ENCODE measurements around the gene EME2.

The EME2 gene

DNA sequence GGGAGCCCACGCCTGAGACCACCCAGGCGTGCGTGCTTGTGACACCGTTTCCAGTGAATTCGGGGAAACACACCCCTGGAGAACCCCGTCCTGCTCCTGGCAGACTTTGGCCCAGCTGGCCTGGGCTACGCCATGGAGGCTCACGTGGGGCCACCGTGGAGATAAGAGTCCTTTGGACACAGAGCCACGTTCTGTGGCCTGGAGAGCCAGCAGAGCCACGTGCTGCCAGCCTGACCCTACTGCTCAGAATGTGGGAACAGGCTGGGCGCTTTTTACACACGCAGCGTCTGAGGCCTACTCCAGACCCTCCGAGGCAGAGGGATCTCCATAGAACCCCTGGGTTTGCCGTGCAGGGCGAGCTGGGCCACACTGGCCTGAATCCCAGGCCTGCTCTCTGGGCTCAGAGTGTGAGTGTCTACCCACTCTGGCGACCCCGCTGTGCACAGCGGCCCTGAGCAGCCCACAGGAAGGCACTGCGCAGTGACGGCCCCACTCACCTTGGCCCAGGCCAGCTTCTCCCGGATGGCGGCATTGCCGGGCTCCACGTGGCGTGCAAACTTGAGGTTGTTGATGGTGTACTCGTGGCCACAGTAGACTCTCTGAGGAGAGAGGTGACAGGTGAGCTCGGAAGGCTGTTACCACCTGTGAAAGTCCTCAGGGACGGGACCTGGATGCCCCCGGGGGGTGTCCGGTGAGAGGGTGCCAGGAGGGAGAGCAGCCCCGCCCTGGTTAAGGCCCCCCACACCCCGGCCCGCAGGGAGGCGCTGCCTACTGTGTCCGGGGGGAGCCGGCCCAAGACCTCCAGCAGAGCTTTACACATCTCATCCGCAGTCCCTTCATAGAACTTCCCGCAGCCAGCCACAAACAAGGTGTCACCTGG, 44.0 kb downstream of the EME2 start:
- no peak for DNase-seq (ENCODE audit: insufficient read length, low spot score)
- FAIRE-seq, result no peak

DNA sequence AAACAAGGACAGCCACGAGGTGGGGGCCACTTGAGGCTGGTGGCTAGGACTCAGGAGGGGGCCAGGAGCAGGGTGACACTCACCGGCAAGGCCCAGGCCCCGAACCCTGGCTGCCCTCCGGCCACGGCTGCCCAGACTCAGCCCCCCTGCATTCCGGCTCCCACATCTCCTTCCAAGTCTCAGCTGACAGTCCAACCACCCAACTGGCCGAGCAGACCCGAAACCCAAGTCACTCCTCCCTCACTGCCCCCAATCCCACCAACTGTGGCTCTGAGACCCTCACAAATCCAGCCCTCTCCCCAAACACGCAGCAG, 44.6 kb downstream of the EME2 start:
- FAIRE-seq (no peak), DNase-seq (ENCODE audit: insufficient read length, low spot score) (no peak)

- DNase-seq (ENCODE audit: insufficient read length, low spot score) (no peak), FAIRE-seq (no peak)
These were observed 45.1 kb downstream of the EME2 start for GRCh38 chr16:1817716-1818115.

DNA sequence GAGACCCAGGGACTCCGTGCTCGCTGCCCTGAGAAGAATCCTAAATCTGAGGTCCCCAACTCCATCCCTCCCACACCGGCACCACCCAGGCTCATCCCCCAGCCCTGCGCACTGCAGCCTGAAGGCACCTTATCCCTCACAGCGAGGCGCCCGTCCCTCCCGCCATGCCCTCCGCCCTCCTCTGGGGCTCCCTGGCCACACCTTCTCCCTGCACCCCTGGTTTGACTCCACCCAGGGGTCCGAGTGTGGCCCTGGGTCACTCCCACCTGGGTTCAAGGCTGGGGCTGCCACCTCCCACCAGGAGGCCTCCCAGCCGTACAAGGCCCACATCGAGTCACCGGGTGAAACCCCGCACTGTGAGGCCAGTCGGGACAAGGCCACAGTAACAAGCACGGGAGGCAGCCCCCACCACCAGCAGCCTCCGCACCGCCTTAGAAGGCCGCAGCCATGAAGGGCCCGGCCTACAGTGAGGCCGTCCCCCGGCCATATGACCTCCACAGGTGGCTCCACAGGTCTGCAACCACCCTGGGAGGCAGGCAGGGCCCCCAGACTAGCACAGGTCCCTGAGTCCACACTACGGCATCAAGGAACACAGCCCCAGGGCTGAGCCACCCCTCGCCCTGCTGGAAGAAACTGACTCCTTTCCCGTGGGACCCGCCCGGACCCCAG, 45.7 kb downstream of the EME2 start:
- no peak for DNase-seq (ENCODE audit: insufficient read length, low spot score)

DNA sequence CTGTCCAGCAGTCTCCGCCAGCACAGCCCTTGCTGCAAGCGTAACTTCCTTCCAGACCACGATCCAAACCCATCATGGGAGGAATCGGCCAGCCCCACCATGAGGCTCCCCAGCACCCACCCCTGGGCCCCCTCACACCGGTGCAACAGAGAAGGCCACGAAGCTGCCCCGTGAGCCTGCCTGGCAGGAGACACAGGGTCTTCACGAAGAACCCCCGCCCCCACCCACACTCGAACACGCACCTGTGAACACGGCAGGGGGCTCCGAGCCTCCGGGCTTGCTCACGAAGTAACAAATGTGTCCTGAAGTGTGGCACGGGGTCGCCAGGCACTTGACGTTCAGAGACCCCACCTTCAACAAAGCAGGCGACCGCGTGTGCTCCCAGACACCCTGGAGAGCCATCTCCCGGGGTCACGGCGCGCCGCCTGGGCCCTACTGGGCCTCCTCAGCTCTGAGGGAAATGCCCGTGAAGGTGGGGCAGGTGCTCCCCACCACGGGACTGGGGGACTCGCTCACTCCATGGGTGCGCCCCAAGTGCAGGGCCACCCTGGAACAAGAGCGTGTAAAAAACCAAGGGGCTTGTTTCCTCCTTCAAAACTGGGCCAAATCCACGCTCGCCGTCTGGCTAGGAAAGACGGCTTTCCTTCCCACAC, 46.4 kb downstream of the EME2 start:
- DNase-seq (ENCODE audit: insufficient read length, low spot score) (no peak), FAIRE-seq (no peak)

More for the DNA sequence above, 45.7 kb downstream of the EME2 start:
- no peak for FAIRE-seq

GRCh38 chr16:1819611-1820010, 47.0 kb downstream of the EME2 start:
- DNase-seq (ENCODE audit: insufficient read length, low spot score) (no peak), FAIRE-seq (no peak)

- FAIRE-seq (no peak), DNase-seq (ENCODE audit: insufficient read length, low spot score) (no peak)
These were observed 47.7 kb downstream of the EME2 start for GRCh38 chr16:1820096-1820945.

GRCh38 chr16:1820946-1821290, 48.3 kb downstream of the EME2 start:
- DNase-seq (ENCODE audit: insufficient read length, low spot score) (no peak), FAIRE-seq (no peak)

DNA sequence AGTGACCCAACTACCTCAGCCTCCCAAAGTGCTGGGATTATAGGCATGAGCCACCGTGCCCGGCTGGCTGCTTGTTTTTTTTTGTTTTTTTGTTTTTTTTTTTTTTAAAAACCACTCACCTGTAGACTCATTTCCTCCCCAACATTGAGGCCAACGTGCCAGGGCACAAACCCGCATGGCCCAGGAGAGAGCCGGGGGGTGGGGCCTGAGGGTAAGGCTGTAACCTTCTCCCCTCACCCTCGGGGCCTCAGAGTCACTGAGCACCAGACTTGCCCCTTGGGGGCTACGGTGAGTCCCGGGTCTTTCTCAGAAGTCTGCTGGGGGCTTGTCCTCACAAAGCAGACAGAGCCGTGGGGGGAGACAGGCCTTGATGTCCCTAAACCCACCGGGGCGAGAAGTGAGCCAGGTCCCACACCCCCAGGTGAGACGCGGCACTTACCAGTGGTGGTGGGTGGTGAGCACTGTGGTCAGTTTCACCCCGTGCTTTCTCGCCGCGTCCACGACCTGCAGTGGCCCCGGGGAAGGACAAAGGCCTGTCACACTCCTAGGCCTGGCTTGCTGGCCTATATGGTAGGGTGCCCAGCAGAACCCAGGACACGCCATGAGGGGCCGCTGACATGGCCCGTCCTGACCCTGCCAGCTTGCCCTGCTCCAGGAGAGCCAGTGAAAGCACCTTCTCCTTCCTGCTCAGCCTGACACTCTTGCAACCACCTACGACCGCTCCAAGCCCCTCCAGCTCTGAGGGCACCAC, 49.4 kb downstream of the EME2 start:
- FAIRE-seq, result no peak

DNA sequence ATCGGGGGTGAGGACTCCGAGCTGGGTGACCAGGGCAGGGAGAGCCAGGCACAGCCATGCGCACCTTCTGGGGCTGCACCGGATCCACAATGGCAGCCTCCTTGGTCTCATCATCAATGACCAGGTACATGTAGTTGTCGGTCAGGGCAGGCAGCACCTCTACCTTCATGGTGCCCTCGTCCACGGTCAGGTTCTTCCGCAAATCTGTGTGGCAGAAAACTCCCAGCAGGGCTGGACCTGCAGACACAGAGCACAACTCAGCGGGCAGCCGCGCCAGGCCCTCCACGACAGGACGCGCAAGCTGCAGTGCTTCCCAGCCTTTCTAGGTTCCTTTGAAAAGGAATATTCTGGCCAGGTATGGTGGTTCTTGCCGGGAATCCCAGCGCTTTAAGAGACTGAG, 50.2 kb downstream of the EME2 start:
- DNase-seq (ENCODE audit: insufficient read length, low spot score), result no peak
- no peak for FAIRE-seq

More for the DNA sequence above, 49.4 kb downstream of the EME2 start:
- no peak for DNase-seq (ENCODE audit: insufficient read length, low spot score)

DNA sequence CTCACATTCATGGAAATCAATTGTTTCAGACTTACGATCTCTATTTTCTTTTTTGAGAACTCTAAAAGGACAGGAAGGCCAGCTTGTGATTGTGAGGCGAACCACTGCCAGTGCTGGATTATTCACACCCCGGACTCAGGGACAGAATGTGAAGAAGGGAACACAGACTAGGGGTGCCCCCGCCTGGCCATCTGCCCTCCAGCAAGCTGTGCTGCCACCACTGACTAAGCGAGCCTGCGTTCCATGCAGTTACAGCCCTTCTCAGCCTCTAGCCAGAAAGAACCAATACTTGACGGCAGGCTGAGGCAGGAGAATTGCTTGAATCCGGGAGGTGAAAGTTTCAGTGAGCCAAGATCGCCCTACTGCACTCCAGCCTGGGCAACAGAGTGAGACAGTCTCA, 51.2 kb downstream of the EME2 start:
- DNase-seq (ENCODE audit: insufficient read length, low spot score) (no peak), FAIRE-seq (no peak)

DNA sequence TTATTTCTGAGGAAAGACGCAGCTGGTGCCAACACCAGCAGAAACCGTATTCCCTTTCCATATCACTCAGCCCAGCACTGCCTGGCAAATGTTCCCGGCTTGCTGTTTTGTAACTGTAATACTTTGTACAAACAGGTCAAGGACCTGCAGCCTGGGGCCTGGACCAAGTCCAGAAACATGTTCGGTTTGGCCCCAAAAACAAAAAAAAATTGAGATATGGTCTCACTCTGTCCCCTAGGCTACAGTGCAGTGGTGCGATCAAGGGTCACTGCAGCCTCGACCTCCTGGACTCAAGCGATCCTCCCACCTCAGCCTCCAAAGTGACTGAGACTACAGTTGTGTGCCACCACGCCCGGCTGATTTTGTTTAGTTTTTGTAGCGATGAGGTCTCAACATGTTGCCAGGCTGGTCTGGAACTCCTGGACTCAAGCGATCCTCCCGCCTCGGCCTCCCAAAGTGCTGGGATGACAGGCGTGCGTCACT, 52.8 kb downstream of the EME2 start:
- FAIRE-seq, result no peak

More for the DNA sequence above, 52.8 kb downstream of the EME2 start:
- no peak for DNase-seq (ENCODE audit: insufficient read length, low spot score)

Data from GM19239 (cell line).